ENCODE results near the gene RPH3AL.
"Not testable (repeated sequence)": the region's sequence is repeated elsewhere in the genome, so short reads cannot be mapped to it uniquely, and the experiment has no call there.

Gene RPH3AL

GRCh38 chr17:182050-182751 lies 170.4 kb downstream of the RPH3AL start:
- no peak for DNase-seq (ENCODE audit: low read depth in 1 of 2, low spot score in 1 of 2)

GRCh38 chr17:181245-182049 lies 171.2 kb downstream of the RPH3AL start, which contains the start of gene DOC2B:
Gene DOC2B (minus strand): TSS chr17:181650. CDS start chr17:181479, 171 bp downstream.
- peak in 1 of 2 donors; percentile 15 for DNase-seq (ENCODE audit: low read depth in 1 of 2, low spot score in 1 of 2)

- no peak for DNase-seq (ENCODE audit: low read depth in 1 of 2, low spot score in 1 of 2)
Measured at GRCh38 chr17:180381-181244, 172.0 kb downstream of the RPH3AL start.

- DNase-seq (ENCODE audit: low read depth in 1 of 2, low spot score in 1 of 2) = no peak
Measured at GRCh38 chr17:179781-180380, 172.7 kb downstream of the RPH3AL start.

- DNase-seq (ENCODE audit: low read depth in 1 of 2, low spot score in 1 of 2) = no peak
Measured at GRCh38 chr17:179066-179432, 173.6 kb downstream of the RPH3AL start.

GRCh38 chr17:178292-179065 lies 174.1 kb downstream of the RPH3AL start:
- DNase-seq (ENCODE audit: low read depth in 1 of 2, low spot score in 1 of 2) = no peak

- no peak for DNase-seq (ENCODE audit: low read depth in 1 of 2, low spot score in 1 of 2)
Measured at GRCh38 chr17:177762-178161, 174.8 kb downstream of the RPH3AL start.

GRCh38 chr17:177155-177554 lies 175.5 kb downstream of the RPH3AL start:
- DNase-seq (ENCODE audit: low read depth in 1 of 2, low spot score in 1 of 2) = no peak

- DNase-seq (ENCODE audit: low read depth in 1 of 2, low spot score in 1 of 2) = no peak
Measured at GRCh38 chr17:173166-173911, 179.3 kb downstream of the RPH3AL start.

- no peak for DNase-seq (ENCODE audit: low read depth in 1 of 2, low spot score in 1 of 2)
Measured at GRCh38 chr17:172401-172800, 180.2 kb downstream of the RPH3AL start.

GRCh38 chr17:171871-172270 lies 180.7 kb downstream of the RPH3AL start:
- DNase-seq (ENCODE audit: low read depth in 1 of 2, low spot score in 1 of 2) = no peak

GRCh38 chr17:170130-170670 lies 182.4 kb downstream of the RPH3AL start:
- DNase-seq (ENCODE audit: low read depth in 1 of 2, low spot score in 1 of 2) = no peak

- not testable (repeated sequence) for DNase-seq (ENCODE audit: low read depth in 1 of 2, low spot score in 1 of 2)
Measured at GRCh38 chr17:168614-169013, 184.0 kb downstream of the RPH3AL start.

- no peak for DNase-seq (ENCODE audit: low read depth in 1 of 2, low spot score in 1 of 2)
Measured at GRCh38 chr17:165939-166338, 186.7 kb downstream of the RPH3AL start.

GRCh38 chr17:164303-165235 lies 188.0 kb downstream of the RPH3AL start:
- DNase-seq (ENCODE audit: low read depth in 1 of 2, low spot score in 1 of 2) = no peak

GRCh38 chr17:163514-164098 lies 189.0 kb downstream of the RPH3AL start:
- DNase-seq (ENCODE audit: low read depth in 1 of 2, low spot score in 1 of 2) = no peak

- DNase-seq (ENCODE audit: low read depth in 1 of 2, low spot score in 1 of 2) = no peak
Measured at GRCh38 chr17:162689-163088, 189.9 kb downstream of the RPH3AL start.

Measured in stimulated activated CD4-positive, alpha-beta T cell treated with anti-CD3 and anti-CD28 coated beads, Interleukin-15, amount 100 ng/mL, for 1 hour (primary cell).